GM18517 (cell line): ENCODE measurements around the gene IER5L.

ENCODE experiments used
- ATAC-seq: cut with Tn5 transposase; IDR thresholded peaks from one replicate; pipeline ENCODE4 v1.9.1; 2021; ENCODE audit warnings: mild to moderate bottlenecking, moderate library complexity; ENCODE audit not compliant: unreplicated experiment

Gene IER5L

DNA sequence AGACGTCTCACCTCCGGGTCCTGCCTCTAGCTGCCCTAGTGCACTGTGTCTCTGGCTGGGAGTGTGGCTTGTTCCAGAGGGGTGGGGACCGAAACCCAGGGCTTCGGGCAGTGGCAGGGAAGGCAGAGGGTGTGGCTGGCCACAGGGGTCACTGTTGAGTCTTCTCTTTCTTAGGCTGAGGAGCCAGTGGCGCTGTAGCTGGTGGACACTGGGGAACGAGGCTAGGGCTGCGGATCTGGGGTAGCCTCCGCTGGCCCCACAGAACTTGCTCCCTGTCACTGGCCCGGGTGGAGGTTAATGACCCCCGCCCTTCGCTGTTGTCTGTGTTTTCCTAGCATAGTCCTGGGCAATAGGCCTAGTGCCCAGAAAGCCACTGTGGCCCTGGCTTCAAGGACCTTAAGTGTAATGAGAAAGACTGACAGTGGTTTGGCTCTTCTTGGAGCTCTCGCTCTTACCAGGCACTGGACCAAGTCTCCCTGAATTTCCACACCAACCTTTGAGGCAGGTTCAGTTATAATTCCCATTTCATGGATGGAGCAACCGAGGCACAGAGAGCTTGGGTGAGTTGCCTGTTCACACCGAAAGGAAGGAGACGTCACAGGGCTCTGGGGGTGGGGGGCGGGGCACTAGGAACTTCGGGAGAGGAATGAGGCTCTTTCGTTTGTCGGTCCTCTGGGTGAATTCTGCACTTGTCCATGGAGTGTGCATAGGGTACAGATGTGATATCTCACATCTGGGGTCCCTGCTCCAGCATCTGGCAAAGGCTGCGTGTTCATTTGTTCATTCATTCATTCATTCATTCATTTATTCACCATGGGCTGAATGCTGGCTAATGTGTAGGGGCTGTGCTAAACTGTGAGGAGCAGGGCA lies 4.8 kb upstream of the IER5L start:
- ATAC-seq: no peak

DNA sequence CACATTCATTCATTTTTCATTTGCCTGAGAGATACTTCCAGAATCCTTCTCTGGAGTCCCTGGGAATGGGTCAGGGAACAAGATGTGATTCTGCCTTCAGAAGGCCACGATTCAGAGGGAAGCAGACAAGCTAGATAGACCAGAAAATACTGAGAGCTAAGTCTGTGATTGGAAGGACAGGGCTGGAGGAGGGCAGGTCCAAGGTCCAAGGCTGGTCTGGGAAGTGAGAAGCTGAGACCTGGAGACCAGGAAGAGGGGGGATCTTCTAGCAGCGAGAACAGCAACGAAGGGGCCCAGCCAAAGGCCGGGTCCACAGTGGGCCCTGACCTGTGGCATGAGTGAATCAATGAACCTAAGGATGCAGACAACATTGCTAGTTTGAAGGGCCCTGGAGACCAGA lies 4.1 kb upstream of the IER5L start:
- ATAC-seq: no peak

DNA sequence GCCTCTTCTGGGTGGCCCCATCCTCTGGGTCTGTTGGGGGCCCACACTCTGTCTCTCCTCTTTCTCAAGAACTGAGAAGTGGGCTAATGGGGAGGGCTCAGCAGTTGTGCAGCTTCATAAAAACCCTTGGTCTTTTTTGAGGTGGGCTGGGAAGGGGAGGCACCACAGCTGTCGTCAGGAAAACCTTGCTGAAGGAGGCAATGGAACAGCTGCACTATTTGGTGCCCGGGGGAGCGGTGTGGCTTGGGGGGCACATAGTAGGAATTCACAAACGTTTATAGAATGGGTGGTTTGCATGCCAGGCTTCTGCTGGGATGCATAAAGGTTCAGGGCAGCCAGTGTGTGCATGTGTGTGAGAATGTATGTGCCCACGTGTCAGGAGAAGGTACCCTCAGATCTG lies 3.2 kb upstream of the IER5L start:
- ATAC-seq: no peak

DNA sequence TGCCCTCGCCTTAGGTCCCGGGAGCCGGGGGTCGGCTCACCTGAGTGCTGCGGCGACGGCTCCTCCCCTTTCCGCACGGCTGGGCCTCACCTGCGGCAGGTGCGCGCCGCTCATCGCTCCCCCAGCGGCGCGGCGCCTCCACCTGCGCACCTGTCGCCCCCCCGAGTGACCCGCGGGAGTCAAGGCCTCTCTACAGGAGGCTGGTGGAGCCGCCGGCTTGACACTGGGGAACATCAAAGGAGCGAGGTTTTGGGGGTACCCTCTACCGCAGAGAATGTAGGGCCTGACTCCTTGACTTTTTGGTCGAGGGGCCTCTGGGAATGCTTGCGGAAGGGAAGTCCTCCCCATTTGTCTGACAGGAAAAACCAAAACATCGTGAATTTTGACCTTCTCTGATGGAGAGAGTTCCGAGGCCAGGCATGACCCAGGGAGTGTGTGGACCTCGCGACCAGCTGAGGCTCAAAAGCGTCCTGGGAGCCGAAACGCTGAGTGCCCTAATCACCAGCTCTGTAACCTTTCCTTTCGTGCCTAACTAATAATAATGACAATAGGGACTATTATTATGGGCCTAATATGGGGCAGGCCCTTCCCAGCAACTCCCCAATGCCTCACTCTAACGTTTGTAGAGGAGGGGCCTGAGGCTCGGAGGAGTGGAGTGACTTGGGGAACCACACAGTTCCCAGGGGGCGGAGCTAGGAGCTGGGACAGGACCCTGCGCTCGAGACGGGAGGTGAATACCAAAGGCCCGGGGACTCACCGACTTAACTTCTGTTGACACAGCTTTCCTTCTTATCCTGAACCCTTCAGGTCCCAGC lies 714 bp upstream of the IER5L start:
- ATAC-seq: no peak

DNA sequence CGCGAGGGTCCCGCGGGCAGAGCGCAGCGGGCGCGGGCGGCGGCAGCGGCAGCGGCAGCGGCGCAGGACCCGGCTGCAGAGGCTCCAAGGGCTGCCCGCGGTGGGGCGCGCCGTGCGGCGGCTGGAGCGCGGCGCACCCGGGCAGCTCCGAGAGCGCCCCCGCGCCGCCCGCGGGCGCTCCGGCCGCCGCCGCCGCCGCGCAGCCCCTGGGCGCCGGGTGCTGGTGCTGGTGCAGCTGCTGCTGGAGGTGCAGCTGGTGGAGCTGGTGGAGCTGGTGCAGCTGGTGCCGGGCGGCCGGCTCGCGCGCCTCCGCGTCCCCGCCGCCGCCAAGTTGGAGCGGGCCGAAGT lies 644 bp downstream of the IER5L start:
- ATAC-seq: peak; percentile 13

DNA sequence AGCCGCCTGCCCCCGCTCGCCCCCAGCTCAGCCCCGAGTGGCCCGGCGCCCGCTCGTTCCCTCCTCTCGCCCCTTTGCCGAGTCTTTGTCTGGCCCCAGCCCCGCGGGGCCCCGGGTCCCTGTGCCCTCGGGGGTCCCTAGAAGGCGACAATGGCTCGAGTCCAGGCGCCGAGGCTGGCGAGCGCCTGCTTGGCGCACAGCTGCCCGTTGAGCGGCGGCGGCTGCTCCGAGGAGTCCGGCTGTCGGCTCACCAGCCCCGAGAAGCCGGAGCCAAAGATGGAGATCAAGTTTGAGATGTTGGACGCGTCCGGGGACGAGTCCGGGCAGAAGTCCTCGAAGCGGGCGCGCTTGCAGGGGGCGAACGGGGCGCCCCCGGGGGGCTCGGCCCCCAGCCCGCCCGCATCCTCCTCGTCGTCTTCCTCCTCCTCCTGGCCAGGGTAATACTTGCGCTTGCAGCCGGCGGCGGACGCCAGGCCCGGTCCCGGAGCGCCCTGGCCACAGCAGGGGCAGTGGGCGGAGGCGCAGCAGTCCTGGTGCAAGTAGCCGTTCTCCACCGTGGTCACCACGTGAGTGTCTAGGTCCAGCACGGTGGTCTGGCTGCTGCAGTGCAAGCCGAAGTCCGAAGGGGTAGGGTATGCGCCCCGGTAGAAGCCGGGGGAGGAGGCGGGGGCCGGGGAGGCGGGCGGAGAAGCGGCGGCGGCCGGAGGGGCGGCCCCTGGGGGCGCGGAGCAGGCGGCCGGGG lies 1.2 kb downstream of the IER5L start:
- no peak for ATAC-seq

DNA sequence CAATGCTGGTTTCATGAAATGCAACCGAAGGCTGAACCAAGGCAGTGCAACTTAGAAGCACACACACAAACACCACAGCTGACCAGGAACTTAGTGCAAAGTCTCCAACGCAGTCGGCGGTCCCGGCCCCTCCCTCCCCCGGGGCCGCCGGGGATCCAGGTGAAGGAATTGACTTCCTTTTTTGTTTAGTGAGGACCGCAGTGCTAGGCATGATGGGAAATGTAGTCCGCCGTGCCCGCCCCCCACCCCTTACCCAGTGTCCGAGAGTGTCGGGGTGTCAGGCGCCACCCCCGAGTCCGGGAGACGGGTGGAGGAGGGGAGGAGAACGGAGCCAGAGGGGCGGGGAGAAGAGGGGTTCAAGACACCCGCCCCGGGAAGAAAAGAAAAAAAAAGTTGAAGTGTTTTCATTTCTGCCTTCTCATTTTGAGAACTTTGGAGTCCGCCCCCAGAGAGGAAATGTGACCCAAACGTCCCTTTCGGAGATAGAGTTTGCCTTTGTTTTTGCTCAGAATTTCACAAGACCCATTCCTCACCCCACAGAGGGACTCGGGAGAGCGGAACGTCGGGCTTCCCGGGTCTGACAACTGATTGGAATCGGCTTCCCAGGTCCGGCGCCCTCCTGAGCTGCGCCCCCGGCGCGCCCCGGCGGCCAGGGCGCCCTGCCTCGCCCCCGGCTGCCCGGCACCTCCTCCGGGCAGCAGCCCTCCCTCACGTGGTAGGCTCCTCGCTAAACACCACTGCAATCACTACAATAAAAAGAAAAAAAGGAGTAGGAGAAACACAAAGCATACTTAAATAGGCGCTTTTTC lies 2.0 kb downstream of the IER5L start:
- ATAC-seq: no peak

DNA sequence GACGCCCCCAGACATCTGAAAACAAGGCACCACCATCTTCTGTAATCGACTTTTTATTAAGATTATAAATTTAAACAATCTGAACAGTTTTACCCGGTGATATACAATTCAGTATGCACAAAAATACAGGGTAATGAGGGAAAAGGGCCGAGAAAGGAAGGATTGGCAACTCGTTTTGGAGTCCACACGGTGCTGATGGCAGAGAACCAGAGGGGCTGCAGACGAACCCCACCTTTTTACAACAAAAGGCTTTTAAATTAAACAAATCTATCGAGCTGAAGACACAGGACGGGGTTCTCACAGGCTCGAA lies 2.6 kb downstream of the IER5L start:
- no peak for ATAC-seq

DNA sequence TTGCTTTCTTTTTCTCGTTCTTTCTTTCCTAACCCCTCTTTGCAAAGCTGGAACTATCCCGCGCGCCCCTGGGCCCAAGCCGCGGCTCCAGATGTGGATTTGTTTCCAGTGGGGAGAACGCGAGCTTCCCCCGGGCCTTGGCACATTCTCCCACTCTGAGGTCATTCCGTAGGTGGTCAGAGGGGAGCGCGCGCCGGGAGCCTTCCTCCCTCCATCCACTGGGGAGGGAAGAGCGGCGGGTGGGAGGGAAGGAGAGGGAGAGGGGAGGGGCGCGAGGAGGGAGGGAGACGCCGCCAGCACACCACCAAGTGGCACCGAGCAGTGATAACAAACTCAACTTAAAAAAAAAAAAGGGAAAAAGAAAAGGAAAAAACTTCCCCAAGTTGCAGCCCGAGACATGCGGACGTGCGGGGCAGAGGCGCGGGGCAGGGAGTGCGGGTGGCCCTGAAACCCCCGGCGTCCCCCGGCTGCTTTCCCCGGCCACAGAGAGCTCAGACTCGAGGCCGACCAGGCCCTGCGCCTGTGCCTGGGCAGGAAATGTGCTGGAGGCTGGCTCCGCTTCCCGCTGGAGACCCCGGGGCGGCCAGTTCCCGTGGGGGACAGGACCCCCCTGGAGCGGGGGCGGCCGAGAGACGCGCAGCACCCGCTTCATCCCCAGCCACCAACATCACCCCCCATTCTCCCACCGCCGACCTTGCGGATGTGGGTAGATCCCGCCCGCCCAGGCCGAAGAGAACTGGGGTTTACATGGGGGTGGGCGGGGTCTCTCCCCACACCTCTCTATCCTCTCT lies 3.1 kb downstream of the IER5L start:
- ATAC-seq: no peak

DNA sequence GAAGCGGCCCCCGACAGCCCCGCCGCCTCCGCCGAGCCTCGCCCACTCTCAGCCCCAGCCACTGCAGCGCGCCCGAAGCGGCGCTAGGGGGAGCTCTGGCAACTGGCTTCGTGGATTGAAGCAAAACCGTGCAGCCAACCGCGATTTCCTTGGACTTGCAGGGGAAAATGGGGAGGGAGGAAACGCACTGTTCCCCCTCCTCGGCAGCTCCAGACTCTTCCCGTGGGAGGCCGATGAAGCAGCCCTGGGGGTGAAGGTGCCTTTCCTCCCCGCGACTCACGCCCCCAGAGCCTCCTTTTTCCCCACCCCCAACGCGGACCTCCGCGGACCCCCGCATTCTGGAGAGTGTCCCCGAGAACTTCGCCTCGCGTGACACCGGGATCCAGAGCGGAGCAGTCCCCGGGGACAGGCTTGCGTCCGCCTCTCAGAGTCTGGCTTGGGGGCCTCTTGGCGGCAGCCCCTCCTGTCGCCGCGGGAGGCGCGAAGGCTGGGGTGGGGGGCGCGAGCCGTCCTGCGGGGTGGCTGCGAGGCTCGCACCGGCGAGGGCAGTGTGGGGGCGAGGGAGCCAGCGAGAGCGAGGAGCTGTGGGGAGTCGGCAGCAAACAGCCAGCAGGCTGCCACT lies 3.8 kb downstream of the IER5L start:
- no peak for ATAC-seq

DNA sequence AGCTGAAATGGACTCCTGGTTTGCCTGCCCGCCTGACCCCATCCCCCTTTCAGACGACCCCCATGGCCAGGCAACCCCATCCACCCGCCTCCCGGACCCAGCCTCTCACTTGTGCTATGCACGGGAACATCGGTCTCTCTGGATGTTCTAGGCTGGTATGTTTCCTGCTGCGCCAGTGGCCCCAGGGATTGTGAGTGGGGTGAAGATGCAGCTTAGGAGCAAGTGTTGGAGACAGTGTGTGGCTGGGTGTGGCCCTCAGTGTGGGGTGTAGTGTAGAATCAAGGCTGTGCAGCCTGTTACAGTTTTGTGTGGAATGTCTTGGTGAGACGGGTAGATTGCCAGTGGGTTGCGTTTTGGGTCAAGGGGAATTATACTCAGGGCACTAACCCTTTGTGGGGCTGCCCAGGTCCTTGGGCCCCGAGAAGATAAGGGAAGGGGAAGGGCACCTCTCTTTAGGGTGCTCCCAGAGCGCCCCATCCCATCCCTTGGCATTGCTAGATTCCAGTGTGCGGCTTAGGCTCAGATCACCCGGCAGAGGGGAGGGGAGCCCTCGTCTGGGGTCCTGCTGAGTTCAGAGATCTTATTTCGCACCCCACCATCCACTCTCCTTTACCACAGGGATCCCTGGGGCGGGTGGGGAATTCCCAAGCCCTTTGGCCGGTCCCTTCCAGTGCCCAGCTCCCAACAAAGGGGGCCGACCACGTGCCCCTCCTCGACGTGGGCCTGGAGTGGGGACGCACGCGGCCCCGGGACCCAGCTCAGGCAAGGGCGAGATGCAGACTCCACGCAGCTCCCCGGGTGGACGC lies 4.6 kb downstream of the IER5L start:
- no peak for ATAC-seq

DNA sequence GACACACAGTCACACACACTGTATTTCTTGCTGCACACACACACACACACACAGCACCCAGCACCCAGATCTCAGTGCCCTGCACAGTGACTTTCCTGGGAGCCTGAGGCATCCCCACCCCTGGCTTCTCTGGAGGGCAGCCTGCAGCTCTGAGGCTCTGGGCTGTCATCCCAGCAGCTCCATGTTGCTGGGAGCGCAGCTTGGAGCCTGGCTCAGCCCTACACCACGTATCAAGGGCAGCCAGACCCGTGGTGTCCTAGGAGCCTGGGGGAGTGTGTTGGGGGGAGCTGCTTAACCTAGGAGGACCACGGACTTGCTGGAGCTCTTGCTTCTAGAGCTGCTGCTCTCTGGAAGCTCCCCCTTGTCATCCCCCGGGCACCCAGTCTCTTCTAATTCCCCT lies 5.2 kb downstream of the IER5L start:
- ATAC-seq: no peak

DNA sequence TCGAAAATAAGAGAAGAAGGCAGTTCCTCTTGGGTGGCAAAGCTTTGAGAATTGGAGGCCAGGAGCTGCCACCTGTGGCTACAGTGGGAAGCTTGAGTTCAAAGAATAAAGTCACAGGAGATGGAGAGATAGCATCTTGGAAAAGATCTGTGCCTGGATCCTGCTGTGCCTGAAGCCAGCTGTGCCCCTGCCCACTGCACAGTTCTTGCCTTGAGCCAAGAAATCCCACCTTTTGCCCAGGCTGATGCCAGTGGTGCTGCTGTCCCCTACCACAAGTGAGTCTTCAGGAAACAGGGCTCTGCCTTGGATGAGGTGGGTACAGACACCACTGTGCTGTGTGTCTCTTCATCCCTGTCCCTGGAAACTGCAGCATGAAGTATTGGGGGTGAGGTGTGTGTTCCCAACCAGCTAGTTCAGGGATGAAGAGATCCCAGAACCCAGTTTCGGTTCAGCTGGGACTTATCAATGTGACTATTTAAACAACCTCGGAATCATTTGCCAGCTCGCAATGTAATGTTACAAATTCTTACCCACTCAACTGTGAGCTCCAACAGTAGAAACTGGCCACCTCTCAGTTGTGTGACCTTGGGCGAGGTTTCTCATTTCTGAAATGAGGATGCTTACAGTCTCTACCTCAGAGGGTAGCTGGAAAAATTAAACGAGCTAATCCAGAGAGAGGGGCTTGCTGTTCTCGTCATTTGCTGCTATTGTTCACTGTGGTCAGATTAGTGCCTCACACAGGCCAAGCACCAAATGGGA lies 5.9 kb downstream of the IER5L start:
- no peak for ATAC-seq

DNA sequence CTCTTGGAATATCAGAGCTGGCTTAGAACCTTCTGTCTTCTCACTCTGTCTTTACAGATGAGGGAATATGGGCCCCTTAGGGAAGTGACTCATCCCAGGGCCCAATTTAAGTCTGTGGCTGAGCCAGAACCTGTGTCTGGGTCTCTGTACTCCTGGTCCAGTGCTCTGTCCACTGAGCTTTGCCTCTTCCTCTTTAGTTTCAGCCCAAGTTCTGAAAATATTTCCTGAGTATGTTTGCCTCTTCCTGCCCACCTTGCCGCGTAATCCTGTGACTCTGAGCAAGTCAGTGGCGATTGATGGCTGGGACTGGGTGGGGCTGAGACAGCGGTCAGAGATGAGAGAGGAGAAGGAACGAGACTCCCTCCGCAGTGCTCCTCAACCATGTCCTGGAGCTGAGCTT lies 7.8 kb downstream of the IER5L start:
- ATAC-seq: no peak

DNA sequence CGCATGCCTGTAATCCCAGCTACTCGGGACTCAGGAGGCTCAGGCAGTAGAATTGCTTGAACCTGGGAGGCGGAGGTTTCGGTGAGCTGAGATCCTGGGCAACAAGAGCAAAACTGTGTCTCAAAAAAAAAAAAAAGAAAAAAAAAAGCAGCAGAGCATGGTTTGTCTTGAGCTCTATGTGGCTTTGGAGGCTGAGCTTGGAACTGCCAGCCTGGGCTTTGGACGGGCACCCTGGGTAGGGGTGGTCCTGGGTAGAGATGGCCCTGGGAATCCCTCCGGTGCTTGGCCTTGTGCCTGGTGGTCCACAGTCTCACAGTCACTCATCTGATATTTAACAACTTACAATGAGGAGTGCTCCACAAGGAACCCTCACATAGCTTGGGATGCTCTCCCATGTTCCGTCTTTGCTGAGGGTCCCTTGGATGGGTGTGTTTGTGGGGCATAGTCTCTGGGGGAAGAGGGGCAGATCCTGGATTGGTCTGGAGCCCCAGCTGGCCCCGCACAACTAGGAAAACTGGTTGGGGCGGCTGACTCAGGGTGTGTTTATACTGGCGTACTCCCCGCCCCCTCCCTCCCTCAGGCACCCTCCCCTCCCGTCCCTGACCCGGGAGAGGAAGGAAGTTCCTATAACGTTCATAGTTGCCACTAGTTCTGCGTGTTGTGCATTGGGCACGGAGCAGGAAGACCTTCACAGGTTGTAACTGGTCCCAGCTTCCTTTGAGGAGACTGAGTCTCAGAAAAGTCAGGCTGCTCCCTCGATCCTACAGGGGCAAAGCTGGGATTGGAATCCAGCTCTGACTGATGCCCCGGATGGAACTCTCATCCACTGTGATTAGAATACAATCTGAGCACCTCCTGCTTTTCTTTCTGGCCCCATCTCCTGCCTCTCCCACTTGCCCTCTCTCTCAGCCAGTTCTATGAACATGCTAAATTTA lies 11.2 kb downstream of the IER5L start:
- no peak for ATAC-seq

DNA sequence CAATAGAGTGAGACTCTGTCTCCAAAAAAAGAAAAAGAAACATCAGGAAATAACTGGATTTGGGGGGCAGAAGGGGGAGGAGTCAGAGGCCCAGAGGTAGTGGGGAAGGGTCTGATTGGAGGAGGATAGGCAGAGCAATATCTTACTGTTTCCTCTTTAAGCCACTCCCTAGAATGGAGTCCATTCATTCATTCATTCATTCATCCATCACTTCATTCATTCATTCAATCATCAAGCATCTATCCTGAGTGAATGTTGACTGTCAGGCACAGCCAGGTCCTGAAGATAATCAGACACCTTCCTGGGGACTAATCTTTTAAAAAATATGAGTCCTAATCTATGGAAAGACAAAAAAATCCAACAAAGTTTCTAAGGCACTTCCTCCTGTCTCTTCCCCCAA lies 12.9 kb downstream of the IER5L start:
- no peak for ATAC-seq

DNA sequence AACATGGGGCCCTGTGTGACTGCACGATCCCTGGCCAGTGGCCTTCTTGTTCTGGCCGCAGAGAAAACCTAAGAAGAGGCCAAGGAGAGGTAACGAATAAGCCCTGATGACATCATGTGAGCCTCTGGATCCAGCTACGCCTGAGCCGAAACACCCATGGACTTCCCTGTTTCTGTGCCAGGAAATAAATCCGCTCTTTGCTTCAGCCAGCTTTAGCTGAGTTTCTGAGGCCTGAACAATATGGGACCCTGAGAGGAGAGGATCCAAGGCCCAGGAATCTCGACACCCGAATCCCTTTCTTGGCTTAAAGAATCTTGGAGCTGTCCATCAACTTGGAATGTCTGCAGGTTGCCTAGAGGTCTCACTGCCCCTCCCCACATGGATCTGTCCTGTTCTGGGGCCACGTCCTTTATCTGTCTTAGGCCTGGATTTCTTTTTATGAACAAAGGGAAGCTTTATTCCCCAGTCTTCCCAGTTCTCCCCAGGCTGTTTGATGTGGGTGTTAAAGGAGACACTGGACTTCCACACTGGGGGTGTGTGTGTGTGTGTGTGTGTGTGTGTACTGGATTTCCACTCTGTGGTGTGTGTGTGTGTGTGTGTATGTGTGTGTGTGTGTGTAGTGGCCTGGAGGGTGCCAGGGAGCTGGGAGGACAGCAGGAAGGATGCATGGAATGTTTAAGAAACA lies 13.7 kb downstream of the IER5L start:
- no peak for ATAC-seq
